Posterior cingulate gyrus (tissue), 11 donors: Measurements from ENCODE around the gene IGFL2.
"Not testable (repeated sequence)": the region's sequence is repeated elsewhere in the genome, so short reads cannot be mapped to it uniquely, and the experiment has no call there.

Source experiments
- DNase-seq, 10 donors: peaks; one replicate each; pipeline versions ENCODE4 v3.0.0 to v3.0.0-alpha.2; 2020 to 2021; ENCODE audit warnings: mixed read lengths in 3 of 10
- intact Hi-C: fragments of 100-400 bp; cut with DNase I; formaldehyde crosslinking; loops from one replicate; pipeline ENCODE4 v1.15.1; 2023

The IGFL2 gene

DNA sequence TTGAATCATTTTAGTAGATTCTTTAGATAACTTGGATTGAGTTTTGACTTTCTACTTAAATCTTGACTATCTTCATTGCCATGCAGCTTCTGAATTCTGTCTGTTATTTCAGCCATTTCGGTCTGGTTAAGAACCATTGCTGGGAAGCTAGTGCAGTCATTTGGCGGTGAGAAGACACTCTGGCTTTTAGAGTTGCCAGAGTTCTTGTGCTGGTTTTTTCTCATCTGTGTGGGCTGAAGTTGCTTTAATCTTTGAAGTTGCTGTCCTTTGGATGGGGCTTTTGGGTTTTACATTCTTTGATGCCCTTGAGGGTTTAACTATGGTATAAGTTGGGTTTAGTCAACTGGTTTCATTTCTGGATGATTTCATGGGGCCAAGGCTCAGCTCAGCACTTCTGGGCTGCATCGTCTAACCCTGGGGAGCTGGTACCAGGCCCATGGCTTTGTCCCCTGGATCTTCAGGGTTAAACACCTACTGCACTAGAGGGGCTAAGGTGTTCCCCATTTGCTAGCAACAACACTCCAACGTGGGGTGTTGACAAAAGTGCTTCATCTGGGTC lies 10.0 kb upstream of the IGFL2 start:
- intact Hi-C loops, result no loop called here
- no peak for DNase-seq

DNA sequence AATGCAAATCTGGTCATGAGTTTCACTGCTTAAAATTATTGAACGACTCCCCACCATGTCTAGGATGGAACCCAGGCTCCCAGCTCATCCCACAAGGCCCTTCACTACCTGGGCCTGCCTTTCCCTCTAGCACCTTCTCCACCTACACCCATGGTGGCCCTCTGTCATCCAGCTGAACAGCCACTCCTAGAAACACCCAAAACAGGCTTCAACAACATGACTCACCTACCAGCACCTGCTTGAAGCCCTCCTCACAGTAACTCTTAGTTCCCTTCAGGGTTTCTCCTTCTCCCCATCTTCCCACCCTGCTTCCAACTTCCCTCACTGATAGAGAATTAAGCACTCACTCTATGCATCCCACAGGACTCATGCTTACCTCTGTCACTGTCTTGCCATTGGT lies 6.6 kb upstream of the IGFL2 start:
- no peak for DNase-seq
- intact Hi-C loops, result no loop called here

DNA sequence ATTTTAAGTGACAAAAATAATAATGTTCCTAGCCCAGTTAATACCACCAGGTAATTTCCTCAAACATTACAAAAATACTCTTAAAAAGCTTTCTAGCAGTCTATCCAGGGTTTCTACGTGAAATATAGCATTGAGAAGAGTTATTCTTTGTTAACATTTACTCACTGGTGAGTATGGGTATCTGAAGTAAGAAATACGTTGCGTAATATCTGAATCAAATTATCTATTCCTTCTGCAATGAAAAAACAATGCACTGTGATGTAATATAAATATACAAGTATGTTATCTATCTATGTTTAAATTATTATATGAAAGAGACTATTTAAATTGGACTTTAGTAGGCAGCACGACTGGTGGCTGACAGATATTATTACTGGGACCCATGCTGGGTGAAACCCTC lies 5.7 kb upstream of the IGFL2 start:
- intact Hi-C loops, result no loop called here
- DNase-seq, result no peak

DNA sequence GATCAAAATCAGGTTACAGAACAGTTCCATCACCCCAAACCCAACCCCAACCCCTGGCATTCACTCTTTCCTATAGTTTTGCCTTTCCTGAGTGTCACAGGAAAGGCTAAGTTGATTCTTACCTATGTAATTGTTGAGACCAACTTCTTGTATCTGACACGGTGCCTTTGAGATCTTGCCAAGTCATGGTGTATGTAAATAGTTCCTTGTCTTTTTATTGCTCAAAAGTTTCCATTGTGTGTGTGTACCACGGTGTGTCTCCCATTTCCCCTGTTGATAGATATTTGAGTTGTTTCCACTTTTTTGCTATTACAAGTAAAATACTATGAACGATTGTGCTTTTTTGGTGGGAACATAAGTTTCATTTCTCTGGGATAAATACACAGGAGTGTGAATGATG lies 3.3 kb upstream of the IGFL2 start:
- DNase-seq, result no peak
- intact Hi-C loops, result no loop called here

DNA sequence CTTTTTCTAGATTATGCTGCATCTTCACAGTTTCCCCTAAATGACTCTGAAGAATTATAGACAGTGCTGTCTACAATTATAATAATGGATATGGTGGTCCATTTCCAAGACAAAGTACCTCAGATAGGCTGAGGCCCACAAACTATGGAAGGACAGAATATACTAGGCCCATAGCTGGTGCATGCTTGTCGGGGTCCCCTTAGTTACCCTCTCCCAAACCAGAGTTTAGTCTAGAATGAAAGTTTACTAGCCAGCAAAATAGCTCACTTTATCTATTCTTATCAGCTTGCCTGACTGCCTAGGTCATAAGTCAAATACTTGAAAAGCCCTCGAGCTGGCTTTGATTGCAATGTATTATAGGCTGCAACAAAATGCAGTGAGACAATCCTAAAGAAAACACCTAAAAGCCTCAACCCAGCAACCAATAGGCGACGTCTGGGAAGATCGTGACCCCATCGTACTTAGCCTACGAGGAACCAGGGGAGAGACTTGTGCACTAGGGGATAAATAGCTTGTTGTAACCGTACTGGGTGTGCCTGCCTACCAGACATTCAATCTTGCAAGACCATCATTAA lies 785 bp upstream of the IGFL2 start:
- DNase-seq, result no peak
- intact Hi-C loops, result no loop called here

DNA sequence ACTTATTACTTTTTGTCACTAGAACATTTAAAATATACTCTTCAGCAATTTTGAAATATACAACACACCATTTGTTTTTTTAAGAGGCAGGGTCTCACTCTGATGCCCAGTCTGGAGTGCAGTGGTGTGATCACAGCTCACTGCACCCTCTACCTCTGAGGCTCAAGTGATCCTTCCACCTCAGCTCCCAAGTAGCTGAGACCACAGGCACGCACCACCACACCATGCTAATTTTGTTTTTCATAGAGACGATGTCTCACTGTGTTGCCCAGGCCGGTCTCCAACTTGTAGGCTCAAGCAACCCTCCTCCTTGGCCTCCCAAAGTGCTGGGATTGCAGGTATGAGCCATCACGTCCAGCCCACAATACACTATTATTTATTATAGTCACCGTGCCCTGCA lies 2.6 kb downstream of the IGFL2 start:
- no peak for DNase-seq
- intact Hi-C loops, result no loop called here

DNA sequence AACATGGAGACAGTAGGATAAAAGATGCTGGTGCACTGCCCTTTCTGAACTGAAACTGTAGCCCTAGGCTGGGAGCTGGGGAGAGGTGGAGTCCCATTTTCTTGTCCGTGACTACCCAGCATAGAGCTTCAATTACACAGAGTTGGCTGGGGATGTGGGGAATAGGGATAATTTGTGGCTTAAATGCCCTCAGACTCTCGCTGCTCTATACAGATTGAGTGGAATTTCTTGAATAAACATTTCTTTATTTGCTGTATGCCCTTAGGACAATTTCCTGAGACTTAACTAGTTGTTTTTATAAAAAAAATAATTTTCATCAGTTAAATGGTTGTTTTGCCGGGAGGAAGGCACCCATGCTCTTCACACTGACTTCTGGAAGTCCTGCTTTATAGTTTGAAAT lies 7.2 kb downstream of the IGFL2 start:
- no peak for DNase-seq

DNA sequence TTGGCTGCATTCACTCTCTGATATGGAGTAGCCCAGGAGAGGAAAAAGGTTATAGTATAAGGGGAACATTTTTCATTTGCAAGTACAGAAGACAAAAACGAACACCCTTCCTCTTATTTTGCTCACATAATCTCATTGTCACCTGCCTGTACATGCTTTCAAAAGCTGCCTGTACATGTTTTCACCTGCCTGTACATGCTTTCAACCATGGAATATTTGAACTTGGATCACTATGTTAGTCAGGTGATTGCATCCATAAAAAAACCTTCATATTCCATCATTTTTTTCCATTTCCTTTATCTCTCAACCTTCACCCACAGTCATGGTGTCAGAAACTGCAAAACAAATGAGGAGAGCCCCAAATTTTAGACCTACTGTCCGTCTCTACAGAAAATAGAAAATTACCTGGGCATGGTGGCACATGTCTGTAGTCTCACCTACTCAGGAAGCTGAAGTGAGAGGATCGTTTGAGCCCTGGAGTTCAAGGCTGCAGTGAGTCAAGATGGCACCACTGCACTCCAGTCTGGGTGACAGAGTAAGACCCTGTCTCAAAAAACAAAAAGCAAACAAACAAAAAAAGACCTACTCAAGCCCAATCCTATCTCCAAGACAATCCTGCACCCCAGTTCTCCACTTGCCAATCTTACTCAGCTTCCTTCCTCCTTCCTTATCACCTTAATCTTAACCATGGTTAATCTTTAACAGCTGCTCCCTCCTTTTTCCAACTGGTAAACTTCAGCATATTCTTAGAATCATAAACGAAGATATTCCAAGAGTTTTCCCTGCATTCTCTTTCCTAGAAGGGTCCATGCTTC lies 11.6 kb downstream of the IGFL2 start:
- no peak for DNase-seq
- intact Hi-C loops, result no loop called here

More for the DNA sequence above, 7.2 kb downstream of the IGFL2 start:
- intact Hi-C loops, result no loop called here

DNA sequence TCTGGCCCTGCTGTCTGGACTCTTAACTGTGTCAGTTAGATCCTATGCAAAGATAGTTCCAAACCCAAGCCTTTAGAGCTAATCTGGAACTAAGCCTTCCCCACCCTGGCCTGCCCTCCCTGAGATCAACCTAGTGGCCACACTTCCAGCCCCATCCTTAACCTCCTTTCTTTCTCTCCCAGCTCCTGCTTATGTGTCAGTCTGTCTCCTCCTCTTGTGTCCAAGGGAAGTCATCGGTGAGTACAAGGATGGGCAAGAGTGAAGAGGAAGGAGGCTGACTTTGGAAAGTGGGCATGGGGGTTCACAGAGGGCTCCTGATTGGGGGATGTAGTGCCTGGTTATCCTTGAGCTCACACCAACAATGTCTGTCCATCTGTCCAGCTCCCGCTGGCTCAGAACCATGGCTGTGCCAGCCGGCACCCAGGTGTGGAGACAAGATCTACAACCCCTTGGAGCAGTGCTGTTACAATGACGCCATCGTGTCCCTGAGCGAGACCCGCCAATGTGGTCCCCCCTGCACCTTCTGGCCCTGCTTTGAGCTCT lies 12.3 kb downstream of the IGFL2 start:
- no peak for DNase-seq
- intact Hi-C loops, result no loop called here

DNA sequence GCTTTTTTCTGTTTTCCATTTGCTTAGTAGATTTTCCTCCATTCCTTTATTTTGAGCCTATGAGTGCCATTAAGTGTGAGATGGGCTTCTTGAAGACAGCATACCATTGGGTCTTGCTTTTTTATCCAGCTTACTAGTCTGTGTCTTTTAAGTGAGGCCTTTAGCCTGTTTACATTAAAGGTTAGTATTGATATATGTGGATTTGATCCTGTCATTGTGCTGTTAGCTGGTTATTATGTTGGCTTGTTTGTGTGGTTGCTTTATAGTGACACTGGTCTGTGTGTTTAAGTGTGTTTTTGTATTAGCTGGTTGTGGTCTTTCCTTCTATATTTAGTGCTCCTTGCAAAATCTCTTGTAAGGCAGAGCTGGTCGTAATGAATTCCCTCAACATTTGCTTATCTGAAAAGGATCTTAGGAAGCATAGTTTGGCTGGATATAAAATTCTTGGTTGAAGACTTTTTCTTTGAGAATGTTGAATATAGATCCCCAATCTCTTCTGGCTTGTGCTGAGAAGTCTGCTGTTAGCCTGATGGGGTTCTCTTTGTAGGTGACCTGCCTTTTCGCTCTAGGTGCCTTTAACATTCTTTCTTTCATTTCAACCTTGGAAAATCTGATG lies 13.7 kb downstream of the IGFL2 start:
- DNase-seq, intact Hi-C loops: not testable (repeated sequence)

DNA sequence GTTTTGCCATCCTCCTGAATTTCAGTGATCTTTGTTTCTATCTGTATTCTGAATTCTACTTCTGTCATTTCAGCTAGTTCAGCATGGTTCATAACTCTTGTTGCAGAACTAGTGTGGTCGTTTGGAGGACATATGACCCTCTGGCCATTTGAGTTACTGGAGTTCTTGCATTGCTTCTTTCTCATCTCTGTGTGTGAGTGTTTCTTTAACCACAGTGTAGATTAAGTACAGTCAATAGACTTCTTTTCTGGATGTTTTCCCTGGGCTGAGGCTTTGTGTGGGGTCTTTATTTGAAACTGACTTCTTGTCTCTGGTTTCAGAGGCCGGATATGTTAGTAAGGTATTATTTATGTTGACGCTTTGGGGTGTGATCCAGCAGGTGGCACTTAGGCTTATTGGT lies 14.7 kb downstream of the IGFL2 start:
- DNase-seq, result no peak
- intact Hi-C loops, result no loop called here

DNA sequence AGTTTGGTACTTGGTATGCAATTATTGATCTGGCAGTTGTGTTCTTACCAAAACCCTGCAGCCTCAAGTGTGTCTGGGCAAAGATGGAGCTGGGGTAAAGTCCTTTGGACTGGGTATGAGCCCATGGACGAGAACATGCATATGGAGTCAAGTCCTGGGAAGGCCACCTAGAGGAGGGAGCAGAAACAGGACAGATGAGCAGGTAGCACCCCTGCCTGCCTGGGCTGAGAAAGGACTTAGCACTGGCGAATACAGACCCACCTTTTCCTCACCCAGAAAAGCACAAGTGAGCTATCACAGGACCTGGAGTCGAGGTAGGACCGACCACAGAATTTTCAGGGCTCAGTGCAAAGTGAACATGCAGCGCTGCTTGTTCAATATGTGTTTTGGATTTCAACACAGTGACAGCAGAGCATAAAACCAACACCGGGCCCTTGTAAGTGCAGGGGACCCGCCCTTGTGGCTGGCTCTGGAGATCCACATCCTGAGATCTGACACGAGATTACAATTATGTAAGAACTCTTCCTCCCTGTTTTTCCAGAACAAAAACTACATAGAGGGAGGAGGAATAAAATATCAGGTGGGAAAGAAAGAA lies 25.9 kb downstream of the IGFL2 start:
- DNase-seq, result peak in 1 of 10 donors; percentile 71
- intact Hi-C loops, result no loop called here

DNA sequence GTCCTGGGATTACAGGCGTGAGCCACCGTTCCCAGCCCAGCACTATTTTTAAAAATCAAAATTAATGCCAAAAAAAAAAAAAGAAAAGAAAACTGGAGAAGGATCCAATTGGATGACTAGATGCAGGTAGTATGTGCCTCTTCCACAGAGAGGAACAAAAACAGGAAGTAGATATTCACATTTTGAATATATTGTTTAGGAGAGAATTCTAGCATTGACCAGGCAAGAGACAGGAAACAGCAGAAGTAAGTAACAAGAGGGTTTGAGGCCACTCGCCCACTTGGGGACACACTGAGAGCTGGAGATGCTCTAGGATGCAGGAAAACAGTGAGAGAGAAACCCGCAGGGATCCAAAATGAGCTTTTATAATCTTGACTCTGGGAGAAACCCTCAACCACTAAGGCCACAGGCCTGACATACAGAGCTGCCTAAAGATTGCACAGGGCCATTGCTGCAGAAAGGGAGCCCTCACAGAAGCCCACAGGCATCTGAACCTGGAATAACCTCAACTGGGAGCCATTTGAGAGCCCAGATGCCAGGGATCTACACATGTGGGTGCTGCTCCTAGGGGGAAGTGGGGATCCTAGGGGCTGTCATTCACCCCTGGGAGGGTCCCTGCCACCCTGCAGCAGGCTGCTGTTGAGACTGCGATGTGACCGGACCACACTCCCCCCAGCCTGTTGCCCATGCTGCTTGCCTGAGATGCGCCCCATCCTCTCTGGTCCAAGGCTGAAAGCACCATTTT lies 28.2 kb downstream of the IGFL2 start:
- no peak for DNase-seq
- intact Hi-C loops, result no loop called here

DNA sequence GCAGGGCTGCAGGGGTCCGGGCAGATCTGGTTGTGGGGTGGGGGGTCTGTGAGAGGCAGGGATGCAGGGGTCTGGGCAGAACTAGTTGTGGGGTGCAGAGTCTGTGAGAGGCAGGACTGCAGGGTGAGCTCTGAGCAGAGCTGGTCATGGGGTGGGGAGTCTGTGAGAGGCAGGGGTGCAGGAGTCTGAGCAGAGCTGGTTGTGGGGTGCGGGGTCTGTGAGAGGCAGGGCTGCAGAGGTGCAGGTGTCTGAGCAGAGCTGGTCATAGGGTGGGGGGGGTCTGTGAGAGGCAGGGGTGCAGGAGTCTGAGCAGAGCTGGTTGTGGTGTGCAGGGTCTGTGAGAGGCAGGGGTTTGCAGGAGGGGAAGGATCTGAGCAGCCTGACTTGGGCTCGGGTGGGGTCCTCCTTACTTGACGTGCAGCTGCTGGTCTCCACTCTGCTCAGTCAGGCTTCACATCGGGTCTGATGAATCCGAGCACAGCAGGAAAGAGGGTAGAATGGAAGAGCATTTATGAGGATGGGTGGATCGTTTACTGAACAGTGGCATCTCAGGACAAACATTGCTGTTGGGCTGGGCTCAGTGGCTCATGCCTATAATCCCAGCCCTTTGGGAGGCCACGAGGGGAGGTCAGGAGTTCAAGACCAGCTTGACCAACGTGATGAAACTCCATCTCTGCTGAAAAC lies 31.2 kb downstream of the IGFL2 start:
- no peak for DNase-seq
- intact Hi-C loops, result no loop called here

DNA sequence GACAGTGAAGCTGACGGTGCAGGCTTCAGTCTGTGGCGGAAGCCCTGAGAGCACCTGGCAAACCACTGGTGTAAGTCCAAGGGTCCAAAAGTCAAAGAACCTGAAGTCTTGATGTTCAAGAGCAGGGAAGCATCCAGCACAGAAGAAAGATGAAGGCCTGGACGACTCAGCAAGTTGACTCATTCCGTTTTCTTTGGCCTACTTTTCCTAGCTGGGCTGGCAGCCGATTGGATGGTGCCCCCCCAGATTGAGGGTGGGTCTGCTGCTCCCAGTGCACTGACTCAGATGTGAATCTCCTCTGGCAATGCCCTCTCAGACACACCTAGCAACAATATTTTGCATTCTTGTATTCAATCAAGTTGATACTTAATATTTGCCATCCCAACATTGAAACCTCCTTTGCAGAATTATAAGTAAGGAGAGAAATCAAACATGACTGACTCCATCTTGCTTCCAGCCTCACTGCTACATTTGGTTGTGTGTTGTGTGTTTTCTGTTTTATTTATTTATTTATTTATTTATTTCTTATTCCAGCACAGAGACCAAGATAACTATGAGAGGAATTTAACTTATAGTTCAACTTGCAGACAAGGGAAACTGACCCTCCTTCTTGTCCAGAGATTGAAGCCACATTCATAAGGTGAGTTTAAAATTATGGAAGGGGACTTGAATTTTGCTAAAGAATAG lies 32.8 kb downstream of the IGFL2 start:
- DNase-seq, result no peak

DNA sequence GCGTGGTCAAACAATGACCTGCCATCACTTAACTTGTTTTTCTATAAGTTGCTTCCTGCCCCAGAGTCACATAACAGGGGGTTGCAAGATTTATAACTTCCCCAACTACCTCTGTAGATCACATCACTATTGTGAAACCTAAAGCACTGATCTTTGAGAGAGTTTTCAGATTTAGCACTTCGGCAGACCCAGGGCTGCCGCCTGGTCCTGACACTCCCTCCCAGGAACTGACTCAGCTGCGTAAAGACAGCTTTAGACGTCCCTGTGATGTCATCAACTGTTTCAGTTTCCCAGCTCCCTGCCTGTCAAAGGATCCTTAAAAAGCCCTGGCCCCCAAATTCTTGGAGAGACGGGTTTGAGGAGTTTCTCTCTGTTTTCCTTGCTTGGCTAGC lies 33.3 kb downstream of the IGFL2 start:
- DNase-seq, result no peak
- intact Hi-C loops, result no loop called here

More for the DNA sequence above, 32.8 kb downstream of the IGFL2 start:
- intact Hi-C loops, result no loop called here

DNA sequence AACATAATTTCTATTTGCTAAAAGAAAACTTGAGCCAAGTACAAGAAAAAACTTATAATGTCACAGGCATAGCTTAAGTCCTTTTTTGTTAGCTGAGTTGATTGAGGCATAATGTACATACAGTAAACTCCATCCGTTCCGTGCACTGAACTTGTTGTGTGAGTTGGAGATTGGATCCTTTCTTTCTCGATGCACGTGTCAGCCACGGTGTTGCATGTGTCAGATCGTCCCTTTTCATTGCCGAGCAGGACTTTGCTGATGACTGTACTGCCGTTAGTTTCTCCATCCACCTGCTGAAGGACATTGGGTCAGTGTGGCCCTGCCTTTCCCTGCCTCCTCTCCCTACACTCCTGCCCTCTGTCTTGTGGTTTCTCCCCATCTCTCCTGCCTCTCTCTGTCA lies 34.4 kb downstream of the IGFL2 start:
- intact Hi-C loops, result no loop called here
- DNase-seq, result no peak

DNA sequence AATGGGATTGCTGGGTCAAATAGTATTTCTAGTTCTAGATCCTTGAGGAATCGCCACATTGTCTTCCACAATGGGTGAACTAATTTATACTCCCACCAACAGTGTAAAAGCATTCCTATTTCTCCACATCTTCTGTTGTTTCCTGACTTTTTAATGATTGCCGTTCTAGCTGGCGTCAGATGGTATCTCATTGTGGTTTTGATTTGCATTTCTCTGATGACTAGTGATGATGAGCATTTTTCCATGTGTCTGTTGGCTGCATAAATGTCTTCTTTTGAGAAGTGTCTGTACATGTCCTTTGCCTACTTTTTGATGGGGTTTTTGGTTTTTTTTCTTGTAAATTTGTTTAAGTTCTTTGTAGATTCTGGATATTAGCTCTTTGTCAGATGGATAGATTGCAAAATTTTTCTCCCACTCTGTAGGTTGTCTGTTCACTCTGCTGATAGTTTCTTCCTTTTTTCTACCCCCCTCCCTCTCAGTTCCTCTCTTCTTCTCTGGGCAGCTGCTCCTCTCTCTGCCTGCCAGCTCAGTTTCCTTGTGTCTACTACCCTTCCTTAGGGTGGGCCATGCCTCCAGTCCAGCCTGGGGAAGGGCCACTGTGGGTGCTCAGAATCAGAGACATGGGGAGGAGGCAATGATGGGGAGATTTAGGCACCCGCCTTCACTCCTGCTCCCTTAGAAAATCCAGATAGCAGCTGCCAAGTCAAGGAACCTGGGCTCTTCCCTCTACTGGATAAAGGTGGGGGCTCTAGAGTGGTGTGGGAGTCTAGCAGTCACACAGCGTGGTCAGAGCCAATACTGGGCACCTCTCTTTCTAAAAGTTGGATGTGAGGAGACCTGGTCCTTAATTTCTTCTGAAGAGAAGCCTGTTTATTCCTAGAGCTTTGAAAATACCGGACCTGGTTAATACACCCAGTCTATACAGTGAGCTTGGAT lies 37.0 kb downstream of the IGFL2 start:
- DNase-seq, intact Hi-C loops: not testable (repeated sequence)
